Activated naive CD8-positive, alpha-beta T cell treated with anti-CD3 and anti-CD28 coated beads, Interleukin-2, amount 50 U/mL, for 16 hours (primary cell): ENCODE data around the gene DEDD2.

Source experiments
- DNase-seq: peaks from one replicate; pipeline ENCODE4 v3.0.0-alpha.2; 2020; ENCODE audit warnings: low read depth, low spot score

Gene DEDD2

GRCh38 chr19:42228641-42229040 is 11.2 kb upstream of the DEDD2 start:
- DNase-seq = no peak

DNA sequence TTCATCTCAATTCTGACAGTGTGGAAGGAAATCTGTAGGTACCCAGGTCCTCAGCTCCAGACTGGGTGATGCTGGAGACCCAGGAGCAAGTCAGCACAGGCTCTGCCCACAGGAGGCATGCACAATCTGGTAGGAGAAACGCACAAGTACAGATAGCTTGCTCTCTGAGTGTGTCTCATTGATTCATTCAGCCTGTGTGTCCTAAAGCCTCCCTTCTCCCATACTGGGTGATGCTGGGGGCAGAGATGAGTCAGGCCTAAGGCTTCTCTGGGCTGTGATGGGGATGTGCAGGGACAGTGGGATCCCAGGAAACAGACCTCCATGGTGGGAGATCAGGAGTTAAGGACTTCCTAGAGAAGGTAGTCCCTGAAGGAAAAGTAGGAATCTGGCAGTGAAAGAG is 9.4 kb upstream of the DEDD2 start:
- DNase-seq = no peak

DNA sequence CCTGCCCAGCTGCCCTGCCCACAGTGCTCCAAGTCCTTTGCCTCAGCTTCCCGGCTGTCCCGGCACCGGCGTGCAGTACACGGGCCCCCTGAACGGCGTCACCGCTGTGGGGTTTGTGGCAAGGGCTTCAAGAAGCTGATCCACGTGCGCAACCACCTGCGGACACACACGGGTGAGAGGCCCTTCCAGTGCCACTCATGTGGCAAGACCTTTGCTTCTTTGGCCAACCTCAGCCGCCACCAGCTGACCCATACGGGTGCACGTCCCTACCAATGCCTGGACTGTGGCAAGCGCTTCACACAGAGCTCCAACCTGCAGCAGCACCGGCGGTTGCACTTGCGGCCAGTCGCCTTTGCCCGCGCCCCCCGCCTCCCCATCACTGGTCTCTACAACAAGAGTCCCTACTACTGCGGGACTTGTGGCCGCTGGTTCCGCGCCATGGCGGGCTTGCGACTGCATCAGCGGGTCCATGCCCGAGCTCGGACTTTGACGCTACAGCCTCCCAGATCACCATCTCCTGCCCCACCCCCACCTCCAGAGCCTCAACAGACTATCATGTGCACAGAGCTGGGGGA is 8.3 kb upstream of the DEDD2 start:
- DNase-seq = no peak

DNA sequence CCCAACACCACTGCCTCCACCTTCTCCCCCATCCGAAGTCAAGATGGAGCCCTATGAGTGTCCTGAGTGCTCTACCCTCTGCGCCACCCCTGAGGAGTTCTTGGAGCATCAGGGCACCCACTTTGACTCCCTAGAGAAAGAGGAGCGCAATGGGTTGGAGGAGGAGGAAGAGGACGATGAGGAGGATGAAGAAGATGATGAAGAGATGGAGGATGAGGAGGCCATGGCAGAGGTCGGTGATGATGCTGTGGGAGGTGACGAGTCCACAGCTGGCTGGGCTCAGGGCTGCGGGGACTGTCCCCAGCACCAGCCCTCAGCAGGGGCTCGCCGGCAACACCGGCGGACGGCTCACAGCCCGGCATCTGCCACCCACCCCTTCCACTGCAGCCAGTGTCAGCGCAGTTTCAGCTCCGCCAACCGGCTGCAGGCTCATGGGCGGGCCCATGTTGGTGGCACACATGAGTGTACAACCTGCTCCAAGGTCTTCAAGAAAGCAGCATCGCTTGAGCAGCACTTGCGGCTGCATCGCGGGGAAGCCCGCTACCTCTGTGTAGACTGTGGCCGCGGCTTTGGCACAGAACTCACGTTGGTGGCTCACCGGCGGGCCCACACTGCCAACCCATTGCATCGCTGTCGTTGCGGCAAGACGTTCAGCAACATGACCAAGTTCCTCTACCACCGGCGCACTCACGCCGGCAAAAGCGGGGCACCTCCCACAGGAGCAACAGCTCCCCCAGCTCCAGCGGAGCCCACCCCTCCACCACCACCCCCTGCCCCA is 7.7 kb upstream of the DEDD2 start:
- no peak for DNase-seq

GRCh38 chr19:42220751-42221097 is 3.2 kb upstream of the DEDD2 start:
- DNase-seq = no peak

- DNase-seq = peak; percentile 96
Observed at GRCh38 chr19:42219812-42220750, 2.6 kb upstream of the DEDD2 start, which contains the start of gene ZNF526. Gene ZNF526 (plus strand): TSS chr19:42220312. CDS start chr19:42224404, 4,092 bp downstream.

- no peak for DNase-seq
Observed at GRCh38 chr19:42216653-42217519, 591 bp downstream of the DEDD2 start.

- no peak for DNase-seq
Observed at GRCh38 chr19:42214810-42215485, 2.5 kb downstream of the DEDD2 start.

DNA sequence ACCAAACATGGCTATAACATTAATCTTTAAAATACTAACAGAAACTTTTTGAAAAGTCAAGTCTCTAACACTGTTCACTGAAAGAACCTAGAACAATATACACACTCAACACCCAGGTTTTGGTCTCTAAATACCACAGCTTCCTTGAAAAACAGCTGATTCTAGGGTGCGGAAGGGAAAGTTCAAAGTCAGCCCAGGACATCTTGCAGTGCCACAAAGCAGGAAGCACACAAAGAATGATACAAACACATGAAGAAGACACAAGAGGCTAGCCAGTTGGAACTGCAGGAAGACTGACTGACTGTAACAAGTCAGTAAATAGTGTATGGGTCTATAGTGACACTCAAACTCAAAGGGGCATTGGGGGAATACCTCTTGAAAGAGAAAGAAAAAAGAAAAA is 4.6 kb downstream of the DEDD2 start:
- DNase-seq = no peak

DNA sequence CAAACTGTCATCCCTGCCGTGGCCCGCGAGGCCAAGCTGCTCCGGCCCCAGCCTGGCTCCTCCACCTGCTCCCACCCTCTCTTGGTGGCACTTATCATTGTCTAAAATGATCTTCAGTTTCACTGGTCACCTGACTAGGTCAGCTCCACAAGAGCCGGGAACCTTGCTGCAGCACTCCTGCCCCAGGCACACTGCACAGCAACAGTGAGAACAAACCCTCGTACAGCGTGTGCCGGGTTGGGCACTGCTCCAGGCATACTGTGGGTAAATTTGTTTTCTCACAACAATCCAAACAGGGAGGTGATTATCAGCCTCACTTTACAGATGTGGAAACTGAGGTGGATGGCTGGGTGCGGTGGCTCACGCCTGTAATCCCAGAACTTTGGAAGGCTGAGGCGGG is 8.9 kb downstream of the DEDD2 start:
- DNase-seq = no peak

GRCh38 chr19:42207767-42208271 is 9.7 kb downstream of the DEDD2 start:
- DNase-seq = no peak

DNA sequence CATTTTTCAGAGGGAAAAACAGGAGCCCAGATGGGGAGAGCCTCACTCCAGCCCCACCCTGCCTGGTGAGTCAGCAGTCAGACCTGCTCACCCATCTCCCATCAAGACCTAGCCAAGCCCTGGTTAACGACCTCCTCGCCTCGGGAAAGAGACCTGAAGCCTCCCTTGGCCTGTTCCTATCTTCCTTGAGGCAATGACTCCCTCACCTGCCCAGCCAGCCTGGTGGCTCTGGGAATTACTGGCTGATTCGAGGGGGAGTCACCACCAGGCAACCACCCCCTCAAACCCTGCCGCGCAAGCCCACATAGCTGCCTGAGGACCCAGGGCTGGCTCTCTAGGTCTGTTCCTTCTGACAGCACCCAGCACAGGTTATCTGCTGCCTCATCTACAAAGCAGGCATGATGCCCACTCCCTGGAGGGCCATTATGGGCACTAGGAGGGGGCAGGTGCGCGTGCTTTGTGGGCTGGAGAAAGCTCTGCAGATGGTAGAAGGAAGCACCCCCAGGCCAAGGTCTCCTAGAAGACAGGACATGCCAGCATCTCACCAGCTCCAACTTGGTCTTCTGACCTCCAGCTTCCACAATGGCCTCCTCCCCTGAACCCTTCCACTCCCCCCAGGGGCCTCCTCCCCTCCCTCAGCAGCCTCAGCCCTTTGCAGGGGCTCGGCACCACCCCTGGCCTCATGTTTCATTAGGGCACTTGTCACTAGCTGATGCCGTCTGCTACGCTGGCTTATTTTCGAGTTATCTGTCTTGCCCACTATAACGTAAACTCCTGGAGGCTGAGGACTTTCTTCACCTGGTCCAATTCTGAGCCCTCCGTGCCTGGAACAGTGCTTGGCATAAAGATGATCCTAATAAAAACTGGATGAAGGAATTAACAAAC is 10.4 kb downstream of the DEDD2 start:
- no peak for DNase-seq

- DNase-seq = no peak
Observed at GRCh38 chr19:42204664-42205063, 12.8 kb downstream of the DEDD2 start.

- DNase-seq = no peak
Observed at GRCh38 chr19:42203700-42204099, 13.8 kb downstream of the DEDD2 start.

- no peak for DNase-seq
Observed at GRCh38 chr19:42202290-42202880, 15.1 kb downstream of the DEDD2 start.

DNA sequence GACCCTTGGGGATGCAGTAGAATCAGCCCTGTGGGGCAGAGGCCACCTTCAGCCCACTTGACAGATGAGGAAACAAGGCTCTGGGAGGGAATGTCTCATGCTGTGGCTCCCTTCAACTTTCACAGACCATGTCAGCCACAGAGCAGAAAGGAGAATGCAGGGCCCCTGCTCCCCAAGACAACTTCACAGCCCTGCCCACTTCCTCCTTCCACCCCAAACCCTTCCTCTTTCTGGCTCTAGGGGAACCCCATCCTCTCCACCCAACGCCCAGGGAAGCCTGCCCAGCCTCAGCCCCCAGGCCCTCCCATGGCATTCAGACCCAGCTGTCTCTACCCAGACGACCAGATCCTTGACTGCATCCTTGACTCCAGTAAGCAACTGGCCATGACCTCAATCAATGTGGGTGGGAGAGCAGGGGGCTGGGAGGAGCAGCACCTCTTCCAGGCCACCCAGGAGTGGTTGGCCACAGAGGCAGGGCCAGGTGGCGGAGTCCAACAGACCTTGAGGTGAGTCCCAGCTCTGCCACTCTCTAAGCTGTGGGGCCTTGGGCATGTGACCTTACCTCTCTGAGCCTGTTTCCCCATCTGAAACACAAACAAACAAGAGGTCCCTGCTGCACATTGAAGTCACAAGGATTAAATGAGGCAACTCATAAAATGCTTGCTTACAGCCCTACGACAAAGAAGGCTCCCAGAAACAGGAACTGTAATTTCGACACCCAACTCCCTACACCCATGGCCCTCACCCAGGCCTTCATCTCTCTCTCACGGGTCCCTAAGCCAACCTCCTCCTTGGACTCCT is 15.8 kb downstream of the DEDD2 start:
- no peak for DNase-seq

GRCh38 chr19:42200116-42200715 is 17.3 kb downstream of the DEDD2 start:
- DNase-seq = no peak
